Astrocyte (in vitro differentiated cells and primary cell): Measurements from ENCODE around the gene CYBRD1. TPM values are rescaled to one million over a fixed set of nuclear protein-coding genes. Genes with fewer than 3 reads are reported as not detected.

Experiments
- DNase-seq: peaks from one replicate; pipeline ENCODE4 v3.0.0-alpha.2; 2010; ENCODE audit warnings: low read depth
- FAIRE-seq: peaks from 2 replicates; lab custom pipeline; 2011; peaks lifted over from hg19 to GRCh38; lab: Jason Lieb, UNC
- H2AFZ ChIP-seq: 2 replicates; pipeline ENCODE4 v1.6.0; 2012; ENCODE audit warnings: low read depth, low read length, inconsistent platforms
- H3K27ac ChIP-seq: 2 replicates; pipeline ENCODE4 v1.5.1; 2011; ENCODE audit warnings: low read depth, low read length, inconsistent platforms
- H3K27me3 ChIP-seq: 2 replicates; pipeline ENCODE4 v1.6.0; 2011; ENCODE audit warnings: low read length, inconsistent platforms; ENCODE audit not compliant: insufficient read depth
- H3K36me3 ChIP-seq: 2 replicates; pipeline ENCODE4 v1.5.1; 2011; ENCODE audit warnings: low read length, inconsistent platforms; ENCODE audit not compliant: insufficient read depth
- H3K4me1 ChIP-seq: 2 replicates; pipeline ENCODE4 v1.5.1; 2011; ENCODE audit warnings: low read length, inconsistent platforms; ENCODE audit not compliant: insufficient read depth
- H3K4me2 ChIP-seq: 2 replicates; pipeline ENCODE4 v1.6.0; 2012; ENCODE audit warnings: low read length, inconsistent platforms
- H3K4me3 ChIP-seq: 2 replicates; pipeline ENCODE4 v1.5.1; 2011; ENCODE audit warnings: low read depth, mild to moderate bottlenecking, low read length, inconsistent platforms; ENCODE audit not compliant: insufficient read depth
- H3K79me2 ChIP-seq: 2 replicates; pipeline ENCODE4 v1.6.0; 2012; ENCODE audit warnings: mild to moderate bottlenecking, low read length, inconsistent platforms; ENCODE audit not compliant: insufficient read depth
- H3K9ac ChIP-seq: 2 replicates; pipeline ENCODE4 v1.6.0; 2012; ENCODE audit warnings: mild to moderate bottlenecking, low read length, inconsistent platforms
- H3K9me3 ChIP-seq: 2 replicates; pipeline ENCODE4 v1.5.1; 2012; ENCODE audit warnings: low read depth, mild to moderate bottlenecking, low read length, inconsistent platforms; ENCODE audit not compliant: insufficient read depth
- H4K20me1 ChIP-seq: 2 replicates; pipeline ENCODE4 v1.6.0; 2012; ENCODE audit warnings: low read length, inconsistent platforms; ENCODE audit not compliant: insufficient read depth
- H3K27ac Mint-ChIP-seq: one replicate; pipeline ENCODE4 v1.8.0; 2021; ENCODE audit warnings: mild to moderate bottlenecking, mixed read lengths; ENCODE audit not compliant: unreplicated experiment
- H3K27me3 Mint-ChIP-seq: one replicate; pipeline ENCODE4 v1.8.0; 2021; ENCODE audit warnings: low read depth, mixed read lengths; ENCODE audit not compliant: unreplicated experiment
- H3K36me3 Mint-ChIP-seq: one replicate; pipeline ENCODE4 v1.8.0; 2021; ENCODE audit warnings: low read depth, mixed read lengths; ENCODE audit not compliant: unreplicated experiment
- H3K4me1 Mint-ChIP-seq: one replicate; pipeline ENCODE4 v1.8.0; 2021; ENCODE audit warnings: low read depth, mixed read lengths; ENCODE audit not compliant: unreplicated experiment
- H3K4me3 Mint-ChIP-seq: one replicate; pipeline ENCODE4 v1.8.0; 2021; ENCODE audit warnings: mild to moderate bottlenecking, moderate library complexity, mixed read lengths; ENCODE audit not compliant: unreplicated experiment
- H3K9me3 Mint-ChIP-seq: one replicate; pipeline ENCODE4 v1.8.0; 2021; ENCODE audit warnings: mild to moderate bottlenecking, mixed read lengths; ENCODE audit not compliant: unreplicated experiment
- CTCF ChIP-seq: IDR thresholded peaks from 2 replicates; pipeline ENCODE4 v1.5.1; 2011; ENCODE audit warnings: low read depth, mild to moderate bottlenecking, inconsistent platforms, low read length, moderate library complexity; ENCODE audit not compliant: insufficient read depth
- EZH2 ChIP-seq: IDR thresholded peaks from 2 replicates; pipeline ENCODE4 v1.6.1; 2012; ENCODE audit warnings: mild to moderate bottlenecking, low read length, inconsistent platforms; ENCODE audit not compliant: insufficient read depth
- total RNA-seq: library from RNA; stranded (reverse); gene quantifications from 2 replicates; pipeline ENCODE4 v1.2.1, GENCODE V29; 2021

The CYBRD1 gene
- total RNA-seq, 1 donor from 2014 or later, result 26.7 TPM

GRCh38 chr2:171479154-171479814, 43.0 kb upstream of the CYBRD1 start:
- Histone ChIP-seq H2AFZ (no peak overlapping the region), H3K36me3 (peaks cover 4% of the 10 kb centered on the region), H3K4me2 (peak overlapping the region; percentile 27), H3K27ac (no peak overlapping the region), H3K79me2 (no peaks in the 10 kb centered on the region), H3K9me3 (no peaks in the 10 kb centered on the region), H3K4me1 (no peaks in the 10 kb centered on the region), H3K9ac (no peak overlapping the region), H3K27me3 (no peaks in the 10 kb centered on the region), H3K4me3 (no peak overlapping the region), H4K20me1 (no peaks in the 10 kb centered on the region)
- Mint-ChIP-seq H3K27me3 (no peaks in the 10 kb centered on the region), H3K9me3 (no peaks in the 10 kb centered on the region), H3K36me3 (peaks cover 9% of the 10 kb centered on the region), H3K4me1 (peaks cover 25% of the 10 kb centered on the region), H3K27ac (no peak overlapping the region), H3K4me3 (no peak overlapping the region)
- TF ChIP-seq CTCF (no peak), EZH2 (no peak)
- FAIRE-seq (no peak), DNase-seq (peak; percentile 39)

GRCh38 chr2:171480908-171481307, 41.4 kb upstream of the CYBRD1 start:
- no peak for DNase-seq
- Histone ChIP-seq H4K20me1 (no peaks in the 10 kb centered on the region), H3K79me2 (no peaks in the 10 kb centered on the region), H3K4me1 (no peaks in the 10 kb centered on the region), H3K27ac (no peak overlapping the region), H2AFZ (no peak overlapping the region), H3K9me3 (no peaks in the 10 kb centered on the region), H3K36me3 (peaks cover 4% of the 10 kb centered on the region), H3K4me3 (no peak overlapping the region), H3K9ac (no peak overlapping the region), H3K27me3 (no peaks in the 10 kb centered on the region), H3K4me2 (no peak overlapping the region)
- H3K27ac Mint-ChIP-seq, result no peak overlapping the region
- TF ChIP-seq EZH2 (no peak), CTCF (no peak)
- H3K4me1 Mint-ChIP-seq, result peaks cover 25% of the 10 kb centered on the region
- H3K36me3 Mint-ChIP-seq, result peaks cover 3% of the 10 kb centered on the region
- H3K27me3 Mint-ChIP-seq, result no peaks in the 10 kb centered on the region
- no peak overlapping the region for H3K4me3 Mint-ChIP-seq
- no peak for FAIRE-seq
- H3K9me3 Mint-ChIP-seq, result no peaks in the 10 kb centered on the region

- no peaks in the 10 kb centered on the region for H3K9me3 Mint-ChIP-seq
- H3K9ac ChIP-seq, result no peak overlapping the region
- peaks cover 6% of the 10 kb centered on the region for H3K36me3 Mint-ChIP-seq
- no peak overlapping the region for H3K27ac ChIP-seq
- DNase-seq (no peak), FAIRE-seq (no peak)
- no peak overlapping the region for H3K4me3 ChIP-seq
- peaks cover 25% of the 10 kb centered on the region for H3K4me1 Mint-ChIP-seq
- no peaks in the 10 kb centered on the region for H3K79me2 ChIP-seq
- peaks cover 4% of the 10 kb centered on the region for H3K36me3 ChIP-seq
- no peaks in the 10 kb centered on the region for H3K4me1 ChIP-seq
- H3K9me3 ChIP-seq, result no peaks in the 10 kb centered on the region
- H3K27me3 ChIP-seq, result no peaks in the 10 kb centered on the region
- no peaks in the 10 kb centered on the region for H4K20me1 ChIP-seq
- H3K27me3 Mint-ChIP-seq, result no peaks in the 10 kb centered on the region
- TF ChIP-seq EZH2 (no peak), CTCF (no peak)
- H3K4me2 ChIP-seq, result no peak overlapping the region
- peak overlapping the region; percentile 59 for H3K27ac Mint-ChIP-seq
- no peak overlapping the region for H3K4me3 Mint-ChIP-seq
- H2AFZ ChIP-seq, result no peak overlapping the region
Measured at GRCh38 chr2:171482308-171482707, 40.0 kb upstream of the CYBRD1 start.
